B cell (primary cell): Measurements from ENCODE around the gene CACNB4. TPM values are rescaled to one million over a fixed set of nuclear protein-coding genes. Genes with fewer than 3 reads are reported as not detected.

ENCODE experiments used
- ATAC-seq: fragments of 200-7000 bp; cut with Tn5 transposase; one replicate; pipeline ENCODE4 v1.10.0; 2021; ENCODE audit warnings: low read depth, mild to moderate bottlenecking, moderate number of reproducible peaks, moderate library complexity
- CTCF ChIA-PET: fragments of 350-600 bp; sonication (Branson Sonifier 250); formaldehyde crosslinking; loops from one replicate; lab custom pipeline; 2021; ENCODE audit warnings: antibody characterized with exemption, inconsistent platforms; lab: Charles Lee
- POLR2A ChIA-PET: fragments of 350-600 bp; sonication (Branson Sonifier 250); formaldehyde crosslinking; loops from one replicate; lab custom pipeline; 2021; ENCODE audit warnings: antibody characterized with exemption; lab: Charles Lee
- DNase-seq: peaks from one replicate; pipeline ENCODE4 v3.0.0; 2013
- H2AFZ ChIP-seq: 2 replicates; pipeline ENCODE4 v1.6.1; 2012; ENCODE audit warnings: mild to moderate bottlenecking, low read depth, low read length; ENCODE audit not compliant: insufficient read depth, poor library complexity, severe bottlenecking
- H3K27ac ChIP-seq, 2 donors: 1 replicate in 1 of 2; 2 replicates in 1 of 2; pipeline ENCODE4 v1.5.1; 2012 to 2013; ENCODE audit warnings: low read length in 2 of 2, mild to moderate bottlenecking in 2 of 2, moderate library complexity in 1 of 2
- H3K27me3 ChIP-seq, 4 experiments: fragments of 200-600 bp in 1 of 4; sonication (generic) in 1 of 4; replicated peaks in 1 of 4; 1 replicate in 2 of 4; 2 replicates in 2 of 4; pipeline versions ENCODE4 v1.6.1 to v1.7.0; 2013 to 2016; ENCODE audit warnings: low read length in 3 of 4, mild to moderate bottlenecking in 2 of 4, mixed read lengths in 1 of 4, moderate library complexity in 1 of 4; ENCODE audit not compliant: insufficient read depth in 4 of 4, control insufficient read depth in 3 of 4; ENCODE audit errors: control extremely low read depth in 1 of 4
- H3K36me3 ChIP-seq, 2 experiments: replicated peaks in 1 of 2; 1 replicate in 1 of 2; 2 replicates in 1 of 2; pipeline versions ENCODE4 v1.6.1 to v1.7.1; 2013; ENCODE audit warnings: low read length in 1 of 2; ENCODE audit not compliant: insufficient read depth in 2 of 2, control insufficient read depth in 1 of 2; ENCODE audit errors: control extremely low read depth in 1 of 2, extremely low read depth in 1 of 2
- H3K4me1 ChIP-seq, 2 donors: fragments of 200-600 bp in 1 of 2; sonication (generic) in 1 of 2; 1 replicate in 1 of 2; 2 replicates in 1 of 2; pipeline versions ENCODE4 v1.5.1 to v1.6.1; 2013 to 2017; ENCODE audit warnings: low read length in 2 of 2; ENCODE audit not compliant: control insufficient read depth in 2 of 2, insufficient read depth in 2 of 2
- H3K4me2 ChIP-seq: replicated peaks from 2 replicates; pipeline ENCODE3; 2012; ENCODE audit warnings: mild to moderate bottlenecking, low read depth, low read length; ENCODE audit not compliant: poor library complexity, severe bottlenecking
- H3K4me3 ChIP-seq, 5 experiments: fragments of 200-600 bp in 1 of 5; sonication (generic) in 1 of 5; 1 replicate in 3 of 5; 2 replicates in 2 of 5; pipeline versions ENCODE4 v1.5.1 to v1.7.0; 2011 to 2016; ENCODE audit warnings: low read length in 4 of 5, mild to moderate bottlenecking in 4 of 5, low read depth in 2 of 5, control low read depth in 1 of 5, moderate library complexity in 1 of 5; ENCODE audit not compliant: insufficient read depth in 1 of 5; ENCODE audit errors: control extremely low read depth in 1 of 5, extremely low read depth in 1 of 5
- H3K79me2 ChIP-seq: fragments of 200-600 bp; sonication (generic); one replicate; pipeline ENCODE4 v1.6.0; 2016; ENCODE audit warnings: low read length; ENCODE audit not compliant: control insufficient read depth, insufficient read depth
- H3K9ac ChIP-seq: fragments of 200-600 bp; sonication (generic); 2 replicates; pipeline ENCODE4 v1.6.1; 2017; ENCODE audit warnings: mild to moderate bottlenecking, low read length, moderate library complexity
- H3K9me3 ChIP-seq, 3 donors: one replicate each; pipeline versions ENCODE4 v1.6.1 to v1.7.1; 2013; ENCODE audit warnings: low read length in 2 of 3; ENCODE audit not compliant: control insufficient read depth in 2 of 3, insufficient read depth in 1 of 3; ENCODE audit errors: control extremely low read depth in 1 of 3
- H4K20me1 ChIP-seq: 2 replicates; pipeline ENCODE4 v1.6.0; 2012; ENCODE audit warnings: mild to moderate bottlenecking, low read length; ENCODE audit not compliant: insufficient read depth, control insufficient read depth, poor library complexity, severe bottlenecking
- H3K27ac Mint-ChIP-seq: one replicate; pipeline ENCODE4 v1.8.0; 2021; ENCODE audit warnings: mixed read lengths
- H3K27me3 Mint-ChIP-seq: one replicate; pipeline ENCODE4 v1.8.0; 2021; ENCODE audit warnings: mixed read lengths
- H3K4me1 Mint-ChIP-seq: one replicate; pipeline ENCODE4 v1.8.0; 2021; ENCODE audit warnings: mixed read lengths
- H3K4me3 Mint-ChIP-seq: one replicate; pipeline ENCODE4 v1.8.0; 2021; ENCODE audit warnings: mixed read lengths
- H3K9me3 Mint-ChIP-seq: one replicate; pipeline ENCODE4 v1.8.0; 2022; ENCODE audit warnings: mixed read lengths; ENCODE audit not compliant: insufficient read depth
- CTCF ChIP-seq: fragments of 200-600 bp; IDR thresholded peaks from one replicate; pipeline ENCODE4 v1.8.0; 2022; ENCODE audit warnings: antibody characterized with exemption, mild to moderate bottlenecking
- EZH2 ChIP-seq: IDR thresholded peaks from 2 replicates; pipeline ENCODE4 v1.6.1; 2012; ENCODE audit warnings: borderline replicate concordance, low read depth, mild to moderate bottlenecking, moderate library complexity, low read length; ENCODE audit not compliant: insufficient read depth, poor library complexity, severe bottlenecking
- WGBS: methylation state at CpG from one replicate; pipeline ENCODE4 v1.1.5; 2013; ENCODE audit warnings: missing lambda C conversion rate; ENCODE audit not compliant: insufficient coverage; 5-methylcytosine and 5-hydroxymethylcytosine counted together
- intact Hi-C: fragments of 100-400 bp; cut with micrococcal nuclease; formaldehyde crosslinking; loops from one replicate; pipeline ENCODE4 v1.10.0; 2022
- polyA plus RNA-seq: library from polyadenylated mRNA; depleted of rRNA; stranded (reverse); fragments of >200 nt; gene quantifications from 2 replicates; pipeline ENCODE4 v1.2.3, GENCODE V29; 2012
- total RNA-seq, 2 donors: library from RNA; stranded (reverse); fragments of 120-200 nt in 1 of 2; gene quantifications; 1 replicate in 1 of 2; 2 replicates in 1 of 2; pipeline versions ENCODE4 v1.2.3 to v1.2.4, GENCODE V29; 2013 to 2022

CACNB4 gene
- total and polyA plus RNA-seq, 2 donors (not counting 1 experiment from before 2014, with no cell fraction given): 0.12 to 1.4 TPM

- Histone ChIP-seq H3K4me2 (no peak overlapping the region), H4K20me1 (no peaks in the 10 kb centered on the region), H3K36me3 (no peaks in the 10 kb centered on the region), H3K27me3 (no peaks in the 10 kb centered on the region), H2AFZ (no peak overlapping the region), H3K9me3 (no peaks in the 10 kb centered on the region), H3K4me3 (no peak overlapping the region), H3K4me1 (no peaks in the 10 kb centered on the region), H3K27ac (no peak overlapping the region), H3K9ac (no peak overlapping the region), H3K79me2 (no peaks in the 10 kb centered on the region)
- TF ChIP-seq CTCF (no peak), EZH2 (no peak)
- DNase-seq: no peak
- Mint-ChIP-seq H3K27me3 (peaks cover 3% of the 10 kb centered on the region), H3K27ac (no peak overlapping the region), H3K4me1 (no peaks in the 10 kb centered on the region), H3K4me3 (no peak overlapping the region), H3K9me3 (no peaks in the 10 kb centered on the region)
- ATAC-seq: no peak
- intact Hi-C loops: loop anchor here (10.0 kb wide), 2 partner anchors 142 to 712 kb away; partner anchors contain the start of gene STAM2
- POLR2A ChIA-PET: no interaction called here
- WGBS: 94% methylated on average over 5 of the region's 12 CpGs
- CTCF ChIA-PET: interaction anchor here (0.7 to 9.0 kb wide), 3 partner anchors 7 to 1497 kb away, joined by 3 to 87 read pairs (median 6); no protein-coding TSS in a partner anchor
These were observed 65.6 kb downstream of the CACNB4 start for GRCh38 chr2:152033011-152033925.
